Stimulated activated CD8-positive, alpha-beta memory T cell treated with anti-CD3 and anti-CD28 coated beads, Interleukin-7, amount 100 ng/mL, for 1 hour (primary cell): Measurements from ENCODE around the gene MYO3B.
"Not testable (repeated sequence)": the region's sequence is repeated elsewhere in the genome, so short reads cannot be mapped to it uniquely, and the experiment has no call there.

Experiments
- DNase-seq, 2 donors: peaks; one replicate each; pipeline ENCODE4 v3.0.0-alpha.2; 2020; ENCODE audit warnings: low read depth in 2 of 2

Gene MYO3B

GRCh38 chr2:170262806-170263205 is 84.9 kb downstream of the MYO3B start:
- DNase-seq: no peak

GRCh38 chr2:170263728-170264521 is 86.0 kb downstream of the MYO3B start:
- DNase-seq: not testable (repeated sequence)

- DNase-seq: no peak
Measured at GRCh38 chr2:170264522-170264860, 86.5 kb downstream of the MYO3B start.

GRCh38 chr2:170264865-170265264 is 86.9 kb downstream of the MYO3B start:
- DNase-seq: no peak

GRCh38 chr2:170265321-170265720 is 87.4 kb downstream of the MYO3B start:
- DNase-seq: no peak

GRCh38 chr2:170266358-170266757 is 88.4 kb downstream of the MYO3B start:
- no peak for DNase-seq

GRCh38 chr2:170267071-170267470 is 89.1 kb downstream of the MYO3B start:
- no peak for DNase-seq

GRCh38 chr2:170270278-170270864 is 92.4 kb downstream of the MYO3B start:
- DNase-seq: no peak

GRCh38 chr2:170271340-170271739 is 93.4 kb downstream of the MYO3B start:
- DNase-seq: no peak

- no peak for DNase-seq
Measured at GRCh38 chr2:170276056-170276455, 98.1 kb downstream of the MYO3B start.

- no peak for DNase-seq
Measured at GRCh38 chr2:170276925-170277629, 99.1 kb downstream of the MYO3B start.

GRCh38 chr2:170277951-170278350 is 100.0 kb downstream of the MYO3B start:
- DNase-seq: no peak

GRCh38 chr2:170279615-170280014 is 101.7 kb downstream of the MYO3B start:
- DNase-seq: not testable (repeated sequence)

GRCh38 chr2:170282851-170283250 is 104.9 kb downstream of the MYO3B start:
- no peak for DNase-seq

GRCh38 chr2:170284205-170284604 is 106.3 kb downstream of the MYO3B start:
- DNase-seq: no peak

GRCh38 chr2:170288859-170289258 is 110.9 kb downstream of the MYO3B start:
- DNase-seq: no peak

- no peak for DNase-seq
Measured at GRCh38 chr2:170291474-170291873, 113.5 kb downstream of the MYO3B start.

GRCh38 chr2:170292415-170292814 is 114.5 kb downstream of the MYO3B start:
- no peak for DNase-seq

- no peak for DNase-seq
Measured at GRCh38 chr2:170297496-170297895, 119.5 kb downstream of the MYO3B start.

GRCh38 chr2:170298115-170298514 is 120.2 kb downstream of the MYO3B start:
- DNase-seq: no peak

GRCh38 chr2:170298861-170299429 is 121.0 kb downstream of the MYO3B start:
- DNase-seq: no peak

GRCh38 chr2:170300993-170301392 is 123.0 kb downstream of the MYO3B start:
- no peak for DNase-seq

- DNase-seq: no peak
Measured at GRCh38 chr2:170301626-170302025, 123.7 kb downstream of the MYO3B start.
